PC-9 (cell line): ENCODE data around the gene TAC3. TPM values are rescaled to one million over a fixed set of nuclear protein-coding genes. Genes with fewer than 3 reads are reported as not detected.

Experiments
- BruUV-seq: library from RNA; stranded (reverse); fragments of 400-500 nt; replicated peaks from 2 replicates; lab custom pipeline; 2021; lab: Mats Ljungman, UMichigan
- CTCF ChIA-PET: fragments of 300-600 bp; sonication (Branson Sonifier 250); formaldehyde crosslinking; loops from one replicate; lab custom pipeline; 2022; ENCODE audit warnings: antibody characterized with exemption; lab: Charles Lee
- POLR2A ChIA-PET: fragments of 300-600 bp; sonication (Branson Sonifier 250); formaldehyde crosslinking; loops from one replicate; lab custom pipeline; 2022; ENCODE audit warnings: antibody characterized with exemption; ENCODE audit not compliant: unreplicated experiment; lab: Charles Lee
- DNase-seq, 2 experiments: peaks; one replicate each; pipeline versions ENCODE4 v3.0.0 to v3.0.0-alpha.2; 2015 to 2022; ENCODE audit warnings: mixed read lengths in 1 of 2
- H2AFZ ChIP-seq: fragments of 200-600 bp; sonication (generic); 2 replicates; pipeline ENCODE4 v1.8.1; 2017; ENCODE audit warnings: antibody characterized with exemption
- H3F3A ChIP-seq: fragments of 200-600 bp; sonication (generic); 2 replicates; pipeline ENCODE4 v1.8.1; 2017; ENCODE audit warnings: antibody characterized with exemption, mild to moderate bottlenecking, low read depth; ENCODE audit not compliant: insufficient read depth
- H3K27ac ChIP-seq: fragments of 200-600 bp; sonication (generic); 2 replicates; pipeline ENCODE4 v1.6.1; 2016; ENCODE audit warnings: mixed run types
- H3K27me3 ChIP-seq: fragments of 200-600 bp; sonication (generic); 2 replicates; pipeline ENCODE4 v1.6.1; 2016; ENCODE audit warnings: low read depth, mixed run types; ENCODE audit not compliant: insufficient read depth
- H3K36me3 ChIP-seq: fragments of 200-600 bp; sonication (generic); 2 replicates; pipeline ENCODE4 v1.6.1; 2016; ENCODE audit warnings: low read depth, mixed run types
- H3K4me1 ChIP-seq: fragments of 200-600 bp; sonication (generic); replicated peaks from 2 replicates; pipeline ENCODE4 v1.6.1; 2016; ENCODE audit warnings: mixed run types; ENCODE audit not compliant: insufficient read depth
- H3K4me2 ChIP-seq: fragments of 200-600 bp; sonication (generic); 2 replicates; pipeline ENCODE4 v1.6.1; 2017; ENCODE audit warnings: mixed run types
- H3K4me3 ChIP-seq: fragments of 200-600 bp; sonication (generic); 2 replicates; pipeline ENCODE4 v1.6.1; 2016; ENCODE audit warnings: mixed run types
- H3K79me2 ChIP-seq: fragments of 200-600 bp; sonication (generic); 2 replicates; pipeline ENCODE4 v1.6.1; 2017; ENCODE audit warnings: low read depth, mixed run types
- H3K9me2 ChIP-seq: fragments of 200-600 bp; sonication (generic); 2 replicates; pipeline ENCODE4 v1.8.1; 2017; ENCODE audit warnings: mild to moderate bottlenecking; ENCODE audit not compliant: insufficient read depth
- H3K9me3 ChIP-seq: fragments of 200-600 bp; sonication (generic); 2 replicates; pipeline ENCODE4 v1.8.1; 2016; ENCODE audit warnings: low read depth; ENCODE audit not compliant: insufficient read depth
- H4K20me1 ChIP-seq: fragments of 200-600 bp; sonication (generic); 2 replicates; pipeline ENCODE4 v1.8.1; 2017; ENCODE audit not compliant: insufficient read depth
- CTCF ChIP-seq: fragments of 200-600 bp; sonication (generic); conservative IDR thresholded peaks from 2 replicates; pipeline ENCODE4 v1.6.1; 2017; ENCODE audit warnings: mixed run types, antibody characterized with exemption, mild to moderate bottlenecking, moderate library complexity
- EZH2 ChIP-seq: fragments of 200-600 bp; sonication (generic); IDR thresholded peaks from 2 replicates; pipeline ENCODE4 v1.8.0; 2017; ENCODE audit warnings: antibody characterized with exemption, low read depth
- intact Hi-C: fragments of 100-400 bp; cut with micrococcal nuclease; formaldehyde crosslinking; loops from one replicate; pipeline ENCODE4 v1.10.0; 2022; ENCODE audit not compliant: unreplicated experiment
- total RNA-seq: library from RNA; stranded (reverse); gene quantifications from 2 replicates; pipeline ENCODE4 v1.2.3, GENCODE V29; 2021

TAC3 gene
- total RNA-seq, 1 experiment from 2014 or later: not detected

GRCh38 chr12:56989861-56990610, 26.3 kb downstream of the TAC3 start:
- ChIA-PET POLR2A (no interaction called here), CTCF (interaction anchor here (0.7 kb wide), 1 partner anchor 13 kb away, joined by 3 read pairs; no protein-coding TSS in a partner anchor)
- Histone ChIP-seq H3K9me3 (no peaks in the 10 kb centered on the region), H4K20me1 (no peaks in the 10 kb centered on the region), H3K4me2 (no peak overlapping the region), H3K36me3 (no peaks in the 10 kb centered on the region), H3K4me1 (peaks cover 12% of the 10 kb centered on the region), H3K27me3 (no peaks in the 10 kb centered on the region), H3K27ac (no peak overlapping the region), H3K79me2 (no peaks in the 10 kb centered on the region), H2AFZ (no peak overlapping the region), H3K4me3 (no peak overlapping the region), H3F3A (peaks cover 6% of the 10 kb centered on the region), H3K9me2 (no peaks in the 10 kb centered on the region)
- intact Hi-C loops: no loop called here
- DNase-seq: no peak
- BruUV-seq: no TSS peak
- TF ChIP-seq EZH2: no peak
- no peak for TF ChIP-seq CTCF

- TF ChIP-seq CTCF (no peak), EZH2 (no peak)
- Histone ChIP-seq H3K4me2 (no peak overlapping the region), H3K9me2 (no peaks in the 10 kb centered on the region), H3K27me3 (no peaks in the 10 kb centered on the region), H3K4me1 (peaks cover 12% of the 10 kb centered on the region), H3K36me3 (no peaks in the 10 kb centered on the region), H3K27ac (no peak overlapping the region), H3K79me2 (no peaks in the 10 kb centered on the region), H3K4me3 (no peak overlapping the region), H3K9me3 (no peaks in the 10 kb centered on the region), H3F3A (peaks cover 6% of the 10 kb centered on the region), H2AFZ (no peak overlapping the region), H4K20me1 (no peaks in the 10 kb centered on the region)
- CTCF ChIA-PET: interaction anchor here (0.7 to 1.5 kb wide), 3 partner anchors 13 to 451 kb away, joined by 3 to 9 read pairs (median 3); no protein-coding TSS in a partner anchor
- DNase-seq: no peak
- POLR2A ChIA-PET: no interaction called here
- no TSS peak for BruUV-seq
- intact Hi-C loops: no loop called here
Observed at GRCh38 chr12:56988207-56988739, 28.1 kb downstream of the TAC3 start.

- POLR2A ChIA-PET: interaction anchor here (0.6 to 0.7 kb wide), 2 partner anchors 354 to 1159 kb away, joined by 5 to 6 read pairs; no protein-coding TSS in a partner anchor
- no peak overlapping the region for H3K4me2 ChIP-seq
Observed at GRCh38 chr12:56987551-56988053, 28.7 kb downstream of the TAC3 start.

More at GRCh38 chr12:56987551-56988053, 28.7 kb downstream of the TAC3 start:
- Histone ChIP-seq H3K79me2 (no peaks in the 10 kb centered on the region), H3K9me3 (no peaks in the 10 kb centered on the region), H3K9me2 (no peaks in the 10 kb centered on the region), H3K36me3 (no peaks in the 10 kb centered on the region), H4K20me1 (no peaks in the 10 kb centered on the region), H2AFZ (no peak overlapping the region), H3K4me1 (peaks cover 12% of the 10 kb centered on the region), H3K4me3 (no peak overlapping the region), H3F3A (peaks cover 6% of the 10 kb centered on the region), H3K27me3 (no peaks in the 10 kb centered on the region), H3K27ac (no peak overlapping the region)
- CTCF ChIA-PET: interaction anchor here (1.0 to 1.5 kb wide), 2 partner anchors 14 to 148 kb away, joined by 3 to 9 read pairs; no protein-coding TSS in a partner anchor
- intact Hi-C loops: loop anchor here (1.0 kb wide), 2 partner anchors 147 to 230 kb away; no protein-coding TSS in a partner anchor
- DNase-seq: peak in 1 of 2 experiments; percentile 66
- BruUV-seq: no TSS peak
- TF ChIP-seq CTCF: peak; percentile 95
- TF ChIP-seq EZH2: no peak
